ENCODE measurements around the gene ACVR1C.

ACVR1C gene

DNA sequence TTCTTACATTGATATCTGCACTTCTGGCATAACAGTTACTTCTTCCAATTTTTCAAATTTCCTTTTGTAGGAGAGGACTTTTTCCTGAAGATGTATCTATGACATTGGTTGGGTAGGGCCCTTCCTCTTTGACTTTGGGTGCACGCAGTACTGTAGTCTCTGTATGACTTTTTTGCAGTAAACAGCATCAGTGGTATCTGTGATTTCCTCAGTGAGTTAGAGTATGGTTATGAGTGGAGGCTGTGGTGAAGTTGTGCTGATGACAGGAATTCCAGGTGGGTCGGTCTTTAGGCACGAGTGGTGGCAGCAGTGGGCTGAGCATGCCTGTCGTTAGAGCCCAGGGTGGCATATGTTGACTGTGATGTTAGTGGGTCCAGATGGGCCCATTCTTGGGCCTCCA lies 17.6 kb downstream of the ACVR1C start:
- TF ChIP-seq, protein P1, sequence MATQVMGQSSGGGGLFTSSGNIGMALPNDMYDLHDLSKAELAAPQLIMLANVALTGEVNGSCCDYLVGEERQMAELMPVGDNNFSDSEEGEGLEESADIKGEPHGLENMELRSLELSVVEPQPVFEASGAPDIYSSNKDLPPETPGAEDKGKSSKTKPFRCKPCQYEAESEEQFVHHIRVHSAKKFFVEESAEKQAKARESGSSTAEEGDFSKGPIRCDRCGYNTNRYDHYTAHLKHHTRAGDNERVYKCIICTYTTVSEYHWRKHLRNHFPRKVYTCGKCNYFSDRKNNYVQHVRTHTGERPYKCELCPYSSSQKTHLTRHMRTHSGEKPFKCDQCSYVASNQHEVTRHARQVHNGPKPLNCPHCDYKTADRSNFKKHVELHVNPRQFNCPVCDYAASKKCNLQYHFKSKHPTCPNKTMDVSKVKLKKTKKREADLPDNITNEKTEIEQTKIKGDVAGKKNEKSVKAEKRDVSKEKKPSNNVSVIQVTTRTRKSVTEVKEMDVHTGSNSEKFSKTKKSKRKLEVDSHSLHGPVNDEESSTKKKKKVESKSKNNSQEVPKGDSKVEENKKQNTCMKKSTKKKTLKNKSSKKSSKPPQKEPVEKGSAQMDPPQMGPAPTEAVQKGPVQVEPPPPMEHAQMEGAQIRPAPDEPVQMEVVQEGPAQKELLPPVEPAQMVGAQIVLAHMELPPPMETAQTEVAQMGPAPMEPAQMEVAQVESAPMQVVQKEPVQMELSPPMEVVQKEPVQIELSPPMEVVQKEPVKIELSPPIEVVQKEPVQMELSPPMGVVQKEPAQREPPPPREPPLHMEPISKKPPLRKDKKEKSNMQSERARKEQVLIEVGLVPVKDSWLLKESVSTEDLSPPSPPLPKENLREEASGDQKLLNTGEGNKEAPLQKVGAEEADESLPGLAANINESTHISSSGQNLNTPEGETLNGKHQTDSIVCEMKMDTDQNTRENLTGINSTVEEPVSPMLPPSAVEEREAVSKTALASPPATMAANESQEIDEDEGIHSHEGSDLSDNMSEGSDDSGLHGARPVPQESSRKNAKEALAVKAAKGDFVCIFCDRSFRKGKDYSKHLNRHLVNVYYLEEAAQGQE (IDR thresholded peaks at IDR 0.05; ENCODE audit: insufficient read depth in 1 of 2, low read depth in 2 of 2, low read length in 2 of 2), result no peak
- no peak for TF ChIP-seq POLR2AphosphoS5 (IDR thresholded peaks at IDR 0.05; ENCODE audit: low read depth, low read length)
- no peak for TF ChIP-seq SIN3A (IDR thresholded peaks at IDR 0.05; ENCODE audit: borderline replicate concordance, insufficient read depth, low read length)
- no peak for TF ChIP-seq FOXP2 (optimal IDR thresholded peaks at IDR 0.05; ENCODE audit: borderline replicate concordance, extremely low read depth, extremely low read length, insufficient read depth)
- no peak for TF ChIP-seq TAF1 (IDR thresholded peaks at IDR 0.05; ENCODE audit: borderline replicate concordance, insufficient read depth, low read length)

DNA sequence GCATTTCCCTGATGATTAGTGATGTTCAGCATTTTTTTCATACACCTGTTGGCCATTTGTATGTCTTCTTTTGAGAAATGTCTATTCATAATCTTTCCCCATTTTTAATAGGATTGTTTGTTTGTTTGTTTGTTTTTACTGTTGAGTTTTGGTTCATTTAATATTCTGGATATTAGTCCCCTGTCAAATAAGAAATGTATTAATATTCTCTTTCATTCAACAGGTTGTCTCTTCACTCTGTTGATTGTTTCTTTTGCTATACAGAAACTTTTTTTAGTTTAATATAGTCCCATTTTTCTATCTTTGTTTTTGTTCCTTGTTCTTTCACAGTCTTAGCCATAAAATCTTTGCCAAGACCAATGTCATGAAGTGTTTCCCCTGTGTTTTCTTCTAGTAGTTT lies 22.1 kb downstream of the ACVR1C start:
- no peak for TF ChIP-seq SIN3A (IDR thresholded peaks at IDR 0.05; ENCODE audit: borderline replicate concordance, insufficient read depth, low read length)
- TF ChIP-seq, protein P1 (IDR thresholded peaks at IDR 0.05; ENCODE audit: insufficient read depth in 1 of 2, low read depth in 2 of 2, low read length in 2 of 2), result no peak
- TF ChIP-seq TAF1 (IDR thresholded peaks at IDR 0.05; ENCODE audit: borderline replicate concordance, insufficient read depth, low read length), result no peak
- TF ChIP-seq FOXP2 (optimal IDR thresholded peaks at IDR 0.05; ENCODE audit: borderline replicate concordance, extremely low read depth, extremely low read length, insufficient read depth), result no peak

DNA sequence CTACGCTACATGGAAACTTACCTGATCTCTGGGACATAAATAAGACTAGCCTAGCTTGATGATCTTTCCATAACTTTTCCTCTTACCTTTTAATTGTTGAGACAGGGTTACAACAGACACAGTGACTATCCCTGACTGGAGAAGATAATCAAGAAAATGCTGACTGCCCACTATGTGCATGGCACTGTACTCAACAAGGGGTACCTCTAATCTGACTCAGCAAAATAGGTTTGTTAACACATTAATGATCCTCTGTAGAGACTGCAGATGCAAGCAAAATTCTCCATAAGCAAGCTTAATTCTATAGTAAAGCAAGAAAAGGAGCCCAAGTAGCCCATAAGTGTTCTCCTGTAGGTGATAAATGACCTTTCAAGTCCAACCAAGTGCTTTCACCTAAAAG lies 25.5 kb downstream of the ACVR1C start:
- TF ChIP-seq TAF1 (IDR thresholded peaks at IDR 0.05; ENCODE audit: borderline replicate concordance, insufficient read depth, low read length), result no peak
- no peak for TF ChIP-seq POLR2AphosphoS5 (IDR thresholded peaks at IDR 0.05; ENCODE audit: low read depth, low read length)
- TF ChIP-seq SIN3A (IDR thresholded peaks at IDR 0.05; ENCODE audit: borderline replicate concordance, insufficient read depth, low read length), result no peak
- TF ChIP-seq FOXP2 (optimal IDR thresholded peaks at IDR 0.05; ENCODE audit: borderline replicate concordance, extremely low read depth, extremely low read length, insufficient read depth), result no peak
- TF ChIP-seq, protein P1 (IDR thresholded peaks at IDR 0.05; ENCODE audit: insufficient read depth in 1 of 2, low read depth in 2 of 2, low read length in 2 of 2), result no peak

DNA sequence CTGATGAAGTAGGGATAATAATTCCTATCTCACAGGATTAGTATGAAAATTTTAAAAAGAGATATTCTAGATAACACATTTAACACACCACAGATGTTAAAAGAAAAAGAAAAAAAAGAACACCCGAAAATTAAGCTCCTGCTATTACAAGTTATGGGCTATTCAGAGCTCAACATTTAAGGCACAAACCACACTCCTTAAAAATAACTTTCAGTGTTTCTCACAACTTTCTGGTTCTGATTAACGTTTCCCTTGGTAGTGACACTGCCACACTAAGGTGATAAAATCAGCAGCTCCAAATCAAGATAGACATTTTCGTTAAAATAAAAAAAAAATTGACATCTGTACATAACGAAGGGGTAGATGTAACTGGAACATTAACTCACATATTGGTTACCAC lies 26.9 kb downstream of the ACVR1C start:
- no peak for TF ChIP-seq POLR2AphosphoS5 (IDR thresholded peaks at IDR 0.05; ENCODE audit: low read depth, low read length)

DNA sequence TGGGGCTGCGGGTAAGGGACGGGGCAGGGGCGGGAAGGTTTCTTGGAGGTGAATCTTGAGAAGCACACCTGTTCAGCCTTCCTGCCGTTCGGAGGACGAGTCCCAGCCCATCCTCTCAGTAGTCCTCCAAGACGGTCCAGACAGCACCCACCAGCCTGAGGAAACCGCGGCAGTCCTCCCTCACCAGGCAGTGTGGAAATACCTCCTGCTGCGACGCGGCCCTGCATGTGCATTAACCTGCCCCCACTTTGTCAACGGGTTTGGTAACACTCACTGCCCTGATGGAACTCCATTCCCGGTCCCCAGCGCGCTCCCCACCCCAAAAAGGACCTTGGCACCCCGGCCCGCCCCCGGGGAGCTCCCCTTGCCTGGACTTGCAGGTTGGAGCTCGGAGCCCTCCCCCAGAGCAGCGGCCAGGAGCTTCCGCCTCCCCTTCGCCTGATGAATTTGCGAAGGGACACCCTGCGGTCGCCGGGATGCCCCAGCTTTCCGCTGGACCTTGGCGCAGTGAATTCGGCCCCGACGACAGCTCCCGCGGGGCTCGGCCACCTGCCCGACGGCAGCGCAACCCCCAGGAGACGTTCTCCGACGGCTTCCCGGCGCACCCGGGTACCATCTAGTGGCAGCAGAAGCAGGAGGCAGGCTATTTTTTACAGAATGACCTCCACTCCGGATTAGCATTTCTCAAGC lies 31.5 kb downstream of the ACVR1C start:
- TF ChIP-seq POLR2AphosphoS5 (IDR thresholded peaks at IDR 0.05; ENCODE audit: low read depth, low read length), result no peak
- TF ChIP-seq FOXP2 (optimal IDR thresholded peaks at IDR 0.05; ENCODE audit: borderline replicate concordance, extremely low read depth, extremely low read length, insufficient read depth), result no peak
- TF ChIP-seq, protein P1 (IDR thresholded peaks at IDR 0.05; ENCODE audit: insufficient read depth in 1 of 2, low read depth in 2 of 2, low read length in 2 of 2), result no peak
- TF ChIP-seq SIN3A (IDR thresholded peaks at IDR 0.05; ENCODE audit: borderline replicate concordance, insufficient read depth, low read length), result no peak
- no peak for TF ChIP-seq TAF1 (IDR thresholded peaks at IDR 0.05; ENCODE audit: borderline replicate concordance, insufficient read depth, low read length)
